Airway epithelial cell (primary cell): ENCODE results near the gene MRPS12. TPM values are rescaled to one million over a fixed set of nuclear protein-coding genes. Genes with fewer than 3 reads are reported as not detected.

Source experiments
- total RNA-seq: library from RNA; depleted of rRNA; stranded (reverse); fragments of >200 nt; gene quantifications from 2 replicates; pipeline ENCODE4 v1.2.3, GENCODE V29; 2015

The MRPS12 gene
- total RNA-seq: 77.9 and 86.5 TPM in 2 replicates

DNA sequence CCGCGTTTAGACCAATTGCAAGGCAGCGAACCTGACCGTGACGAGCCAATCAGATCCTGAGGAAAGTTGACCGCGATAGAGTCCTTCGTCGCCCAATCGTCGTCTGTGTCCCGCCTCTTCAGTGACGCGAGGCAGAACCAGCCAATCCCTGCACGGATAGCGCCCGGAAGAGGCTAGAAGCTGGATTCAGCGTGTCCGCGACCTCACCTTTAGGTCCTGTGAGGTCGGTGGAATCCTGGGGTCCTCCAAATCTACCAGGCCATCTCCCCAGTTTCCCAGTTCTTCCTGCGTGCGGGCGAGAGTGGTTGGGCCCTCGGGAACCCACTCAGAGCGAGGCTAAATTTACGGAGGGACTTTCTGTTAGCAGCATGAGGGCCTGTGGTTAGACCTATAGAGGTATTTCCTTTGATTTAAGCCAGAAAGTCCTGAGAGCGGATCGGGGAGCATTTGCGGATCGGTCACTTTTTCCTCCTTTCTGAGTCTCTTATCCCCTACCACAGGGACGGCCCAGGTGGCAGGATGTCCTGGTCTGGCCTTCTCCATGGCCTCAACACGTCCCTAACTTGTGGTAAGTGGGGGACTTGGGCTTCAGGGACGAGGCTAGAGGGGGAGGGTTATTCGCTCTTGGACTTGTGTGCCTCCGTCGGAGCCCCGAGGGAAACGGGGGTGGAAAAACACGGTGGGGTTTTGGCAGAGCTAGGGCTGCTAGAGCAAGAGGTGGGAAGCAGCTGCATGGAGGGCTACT is at the start of gene MRPS12:
Gene MRPS12 (plus strand): TSS at position 169 of the 745 bp plus-strand sequence. CDS start 351 bp downstream, at position 520.

GRCh38 chr19:38899447-38900201 is 31.1 kb upstream of the MRPS12 start, which contains the start of the genes NFKBIB and SIRT2:
Gene NFKBIB (plus strand): TSS chr19:38899969. CDS start chr19:38900033, 64 bp downstream.
Gene SIRT2 (minus strand): TSS chr19:38899618. CDS start chr19:38899521, 97 bp downstream.

GRCh38 chr19:38929929-38930775 is 592 bp upstream of the MRPS12 start, which contains the start of gene SARS2:
Gene SARS2 (minus strand): TSS chr19:38930763. CDS start chr19:38930736, 27 bp downstream.

DNA sequence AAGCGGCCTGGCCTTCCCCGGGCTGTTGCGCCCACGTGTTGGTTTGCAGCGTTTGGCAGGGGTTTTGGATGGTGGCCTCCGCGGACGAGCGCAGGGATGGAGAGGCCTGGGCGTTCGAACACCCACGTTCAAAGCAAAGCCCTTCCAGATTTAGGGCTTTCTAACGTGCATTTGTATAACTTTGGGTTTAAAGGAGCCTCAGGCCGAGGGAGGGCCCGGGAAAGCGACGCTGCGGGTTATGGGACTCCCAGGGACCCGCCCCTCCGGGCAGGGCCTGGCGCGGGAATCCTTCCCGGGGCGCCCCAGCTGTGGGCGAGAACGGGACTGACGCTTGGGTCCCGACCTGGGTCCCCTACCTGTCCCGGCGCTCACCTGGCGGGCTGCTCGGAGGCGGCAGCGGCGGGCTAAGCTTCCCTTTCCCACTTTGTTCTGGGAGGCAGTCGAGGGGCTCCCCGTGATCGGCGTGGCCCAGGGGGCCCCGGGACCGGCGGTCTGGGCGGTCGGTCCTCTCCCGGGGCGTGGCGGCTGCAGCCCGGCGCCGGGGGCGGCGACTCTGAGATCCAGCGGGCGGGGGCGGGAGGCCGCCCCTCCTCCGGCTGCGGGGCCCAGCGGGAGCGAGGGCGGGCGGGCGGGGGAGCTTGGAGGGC is 44.6 kb downstream of the MRPS12 start, which contains the start of gene FBXO17:
Gene FBXO17 (minus strand): TSS at position 529 of the 647 bp plus-strand sequence. CDS start 25,423 bp downstream, outside the sequence.

Other genes starting within 250 kb of the MRPS12 start
- 7.4 and 8.9 TPM in 2 replicates for gene CAPN12, start 186.5 kb upstream of the MRPS12 start, total RNA-seq
- 6.5 and 26.0 TPM in 2 replicates for gene LGALS7, start 157.4 kb upstream of the MRPS12 start, total RNA-seq
- gene LGALS7B, start 141.7 kb upstream of the MRPS12 start, total RNA-seq: 222 and 322 TPM in 2 replicates
- gene LGALS4, start 118.0 kb upstream of the MRPS12 start, total RNA-seq: 0.35 TPM in 1 of 2 replicates, not detected in the other
- gene ECH1, start 99.2 kb upstream of the MRPS12 start, total RNA-seq: 61.8 and 77.0 TPM in 2 replicates
- gene HNRNPL, start 81.0 kb upstream of the MRPS12 start, total RNA-seq: 252 and 264 TPM in 2 replicates
- 5.8 and 6.6 TPM in 2 replicates for gene RINL, start 52.7 kb upstream of the MRPS12 start, total RNA-seq
- 65.5 and 74.5 TPM in 2 replicates for gene SIRT2, start 31.3 kb upstream of the MRPS12 start, total RNA-seq
- gene NFKBIB, start 31.0 kb upstream of the MRPS12 start, total RNA-seq: 27.9 and 28.5 TPM in 2 replicates
- not detected in 2 replicates for gene CCER2, start 18.8 kb upstream of the MRPS12 start, total RNA-seq
- 30.8 and 31.2 TPM in 2 replicates for gene SARS2, start 181 bp upstream of the MRPS12 start, total RNA-seq
- gene FBXO17, start 44.8 kb downstream of the MRPS12 start, total RNA-seq: 16.1 and 19.0 TPM in 2 replicates
- 9.2 and 11.9 TPM in 2 replicates for gene FBXO27, start 101.6 kb downstream of the MRPS12 start, total RNA-seq
- 1.4 and 1.8 TPM in 2 replicates for gene ACP7, start 153.4 kb downstream of the MRPS12 start, total RNA-seq
- gene PAK4, start 194.8 kb downstream of the MRPS12 start, total RNA-seq: 28.1 and 29.4 TPM in 2 replicates